H7 (cell line): Measurements from ENCODE around the gene RBMS3. TPM values are rescaled to one million over a fixed set of nuclear protein-coding genes. Genes with fewer than 3 reads are reported as not detected.

Experiments
- DNase-seq: peaks from one replicate; pipeline ENCODE4 v3.0.0; 2012
- H3K27me3 ChIP-seq: 2 replicates; pipeline ENCODE4 v1.6.0; 2011; ENCODE audit warnings: mild to moderate bottlenecking, low read length; ENCODE audit not compliant: control insufficient read depth, insufficient read depth
- H3K36me3 ChIP-seq: replicated peaks from 2 replicates; pipeline ENCODE4 v1.5.1; 2011; ENCODE audit warnings: low read length; ENCODE audit not compliant: control insufficient read depth, insufficient read depth
- H3K4me3 ChIP-seq: 2 replicates; pipeline ENCODE4 v1.5.1; 2011; ENCODE audit warnings: low read depth, mild to moderate bottlenecking, control low read depth, low read length, moderate library complexity; ENCODE audit not compliant: insufficient read depth
- total RNA-seq: library from RNA; depleted of rRNA; stranded (reverse); fragments of >200 nt; shearing (Covaris generic); gene quantifications from 2 replicates; pipeline ENCODE4 v1.2.3, GENCODE V29; 2014

The RBMS3 gene
- total RNA-seq, 1 experiment from 2014 or later: 9.4 TPM

GRCh38 chr3:29864809-29865208 lies 583.9 kb downstream of the RBMS3 start:
- no peaks in the 10 kb centered on the region for H3K27me3 ChIP-seq
- no peak overlapping the region for H3K4me3 ChIP-seq
- H3K36me3 ChIP-seq: no peaks in the 10 kb centered on the region
- DNase-seq: no peak

- Histone ChIP-seq H3K36me3 (no peaks in the 10 kb centered on the region), H3K27me3 (no peaks in the 10 kb centered on the region), H3K4me3 (no peak overlapping the region)
- DNase-seq: no peak
Measured at GRCh38 chr3:29868543-29869101, 587.8 kb downstream of the RBMS3 start.

GRCh38 chr3:29870136-29870535 lies 589.3 kb downstream of the RBMS3 start:
- DNase-seq: no peak
- Histone ChIP-seq H3K27me3 (no peaks in the 10 kb centered on the region), H3K36me3 (no peaks in the 10 kb centered on the region), H3K4me3 (no peak overlapping the region)

GRCh38 chr3:29871087-29871486 lies 590.2 kb downstream of the RBMS3 start:
- no peak for DNase-seq

GRCh38 chr3:29880809-29881208 lies 599.9 kb downstream of the RBMS3 start:
- Histone ChIP-seq H3K4me3 (no peak overlapping the region), H3K36me3 (no peaks in the 10 kb centered on the region), H3K27me3 (no peaks in the 10 kb centered on the region)
- no peak for DNase-seq

More at GRCh38 chr3:29871087-29871486, 590.2 kb downstream of the RBMS3 start:
- Histone ChIP-seq H3K27me3 (no peaks in the 10 kb centered on the region), H3K4me3 (no peak overlapping the region), H3K36me3 (no peaks in the 10 kb centered on the region)

- Histone ChIP-seq H3K4me3 (no peak overlapping the region), H3K36me3 (no peaks in the 10 kb centered on the region), H3K27me3 (no peaks in the 10 kb centered on the region)
- DNase-seq: no peak
Measured at GRCh38 chr3:29887451-29887850, 606.6 kb downstream of the RBMS3 start.

- H3K4me3 ChIP-seq: no peak overlapping the region
- H3K27me3 ChIP-seq: no peaks in the 10 kb centered on the region
- H3K36me3 ChIP-seq: no peaks in the 10 kb centered on the region
- no peak for DNase-seq
Measured at GRCh38 chr3:29889215-29889614, 608.3 kb downstream of the RBMS3 start.

- no peak for DNase-seq
- H3K36me3 ChIP-seq: no peaks in the 10 kb centered on the region
- H3K27me3 ChIP-seq: no peaks in the 10 kb centered on the region
Measured at GRCh38 chr3:29890801-29891200, 609.9 kb downstream of the RBMS3 start.

GRCh38 chr3:29892976-29893554 lies 612.2 kb downstream of the RBMS3 start:
- Histone ChIP-seq H3K4me3 (no peak overlapping the region), H3K27me3 (no peaks in the 10 kb centered on the region), H3K36me3 (no peaks in the 10 kb centered on the region)
- no peak for DNase-seq

More at GRCh38 chr3:29890801-29891200, 609.9 kb downstream of the RBMS3 start:
- no peak overlapping the region for H3K4me3 ChIP-seq

- no peak overlapping the region for H3K4me3 ChIP-seq
- no peaks in the 10 kb centered on the region for H3K27me3 ChIP-seq
- DNase-seq: no peak
- no peaks in the 10 kb centered on the region for H3K36me3 ChIP-seq
Measured at GRCh38 chr3:29896856-29897255, 616.0 kb downstream of the RBMS3 start.

GRCh38 chr3:29898171-29898965 lies 617.5 kb downstream of the RBMS3 start:
- Histone ChIP-seq H3K27me3 (no peaks in the 10 kb centered on the region), H3K4me3 (no peak overlapping the region)

GRCh38 chr3:29899021-29899420 lies 618.1 kb downstream of the RBMS3 start:
- H3K4me3 ChIP-seq: no peak overlapping the region
- no peak for DNase-seq
- no peaks in the 10 kb centered on the region for H3K27me3 ChIP-seq
- H3K36me3 ChIP-seq: no peaks in the 10 kb centered on the region

More at GRCh38 chr3:29898171-29898965, 617.5 kb downstream of the RBMS3 start:
- no peaks in the 10 kb centered on the region for H3K36me3 ChIP-seq
- DNase-seq: no peak

- DNase-seq: no peak
- Histone ChIP-seq H3K36me3 (no peaks in the 10 kb centered on the region), H3K27me3 (no peaks in the 10 kb centered on the region), H3K4me3 (no peak overlapping the region)
Measured at GRCh38 chr3:29901097-29901496, 620.2 kb downstream of the RBMS3 start.

- no peaks in the 10 kb centered on the region for H3K36me3 ChIP-seq
- no peak overlapping the region for H3K4me3 ChIP-seq
- DNase-seq: no peak
- H3K27me3 ChIP-seq: no peaks in the 10 kb centered on the region
Measured at GRCh38 chr3:29903600-29903999, 622.7 kb downstream of the RBMS3 start.

- no peak overlapping the region for H3K4me3 ChIP-seq
- H3K36me3 ChIP-seq: no peaks in the 10 kb centered on the region
- H3K27me3 ChIP-seq: no peaks in the 10 kb centered on the region
- DNase-seq: no peak
Measured at GRCh38 chr3:29906906-29907305, 626.0 kb downstream of the RBMS3 start.
